ENCODE data around the gene SMG6. TPM values are rescaled to one million over a fixed set of nuclear protein-coding genes. Genes with fewer than 3 reads are reported as not detected.
A peak's percentile ranks its signal among the peaks of the same experiment; 100 is the strongest.

Gene SMG6
- total and polyA plus RNA-seq, 2 of the 4 experiments (the other 2 are of a cell fraction) = 16.3 to 30.3 TPM

GRCh38 chr17:2082003-2082781, 221.4 kb downstream of the SMG6 start (continued):
- no peak for TF ChIP-seq NFE2L2 (IDR thresholded peaks at IDR 0.05; ENCODE audit: low read depth, low read length)
- no peak for TF ChIP-seq MAZ (IDR thresholded peaks at IDR 0.05; ENCODE audit: borderline replicate concordance, low read depth, low read length)
- no peak for TF ChIP-seq POLR2A (IDR thresholded peaks at IDR 0.05; ENCODE audit: low read depth, low read length)

GRCh38 chr17:2081564-2081963, 222.0 kb downstream of the SMG6 start:
- no peak overlapping the region for H3K4me3 ChIP-seq (ENCODE audit: insufficient read depth, low read depth, low read length)
- H3K4me1 ChIP-seq (ENCODE audit: control insufficient read depth, insufficient read depth, low read length) = peaks cover 35% of the 10 kb centered on the region
- H2BK20ac ChIP-seq (ENCODE audit: low read depth, low read length) = peak overlapping the region; percentile 61; the same call in 1 of the 2 replicates
- TF ChIP-seq ELK1 (IDR thresholded peaks at IDR 0.05; ENCODE audit: borderline replicate concordance, low read depth, low read length) (no peak), BHLHE40 (IDR thresholded peaks at IDR 0.05; ENCODE audit: low read depth, low read length) (no peak), RAD21 (IDR thresholded peaks at IDR 0.05; ENCODE audit: low read length) (no peak), CTCF (conservative IDR thresholded peaks at IDR 0.05; ENCODE audit: low read depth, low read length) (no peak), FOS (IDR thresholded peaks at IDR 0.05; ENCODE audit: low read depth, low read length) (no peak), POLR2A (IDR thresholded peaks at IDR 0.05; ENCODE audit: low read depth, low read length) (no peak), CEBPB (IDR thresholded peaks at IDR 0.05; ENCODE audit: low read depth, low read length) (no peak)
- intact Hi-C loops (cut with micrococcal nuclease) (no loop called here), dilution Hi-C loops (cut with HindIII; ENCODE audit: low sequenced_read_pairs, unreplicated experiment) (no loop called here), in situ Hi-C loops (cut with MboI; ENCODE audit: low sequenced_read_pairs) (no loop called here)
- H3K9me1 ChIP-seq (ENCODE audit: insufficient read depth, low read length) = peaks cover 42% of the 10 kb centered on the region
- H2BK120ac ChIP-seq (ENCODE audit: low read depth, low read length) = peak overlapping the region; percentile 72; the same call in 1 of the 2 replicates
- CTCF ChIA-PET = no interaction called here
- peak overlapping the region; percentile 92 for H3K14ac ChIP-seq (replicated peaks; ENCODE audit: low read depth, low read length)
- peak overlapping the region in 1 of 2 experiments; percentile 59; a peak in 2 of 4 replicates for H4K8ac ChIP-seq (ENCODE audit: low read depth in 2 of 2, low read length in 2 of 2)
- H4K5ac ChIP-seq (ENCODE audit: low read depth, low read length) = no peak overlapping the region
- peak overlapping the region; percentile 74; the same call in 1 of the 2 replicates for H3K4ac ChIP-seq (ENCODE audit: low read depth, low read length)
- DNase-seq (peak; percentile 53), ATAC-seq (ENCODE audit: low read depth) (no peak)
- peak overlapping the region; percentile 8; the same call in 1 of the 2 replicates for H3K9ac ChIP-seq (ENCODE audit: low read depth, low read length)
- peaks cover 34% of the 10 kb centered on the region for H3K36me3 ChIP-seq (ENCODE audit: control insufficient read depth, insufficient read depth, low read length)
- peak overlapping the region; percentile 60 for H2AFZ ChIP-seq (replicated peaks; ENCODE audit: low read length, poor library complexity)
- H2AK5ac ChIP-seq (ENCODE audit: low read depth, low read length) = peak overlapping the region; percentile 94; the same call in 1 of the 2 replicates
- peak overlapping the region; percentile 75 for H2AK9ac ChIP-seq (replicated peaks; ENCODE audit: low read depth, low read length, poor library complexity)
- no peaks in the 10 kb centered on the region for H3K9me3 ChIP-seq (ENCODE audit: control insufficient read depth, insufficient read depth, low read length)
- H2BK15ac ChIP-seq (ENCODE audit: low read depth, low read length) = peak overlapping the region; percentile 71; the same call in 1 of the 3 replicates
- no peak overlapping the region for H3K27ac ChIP-seq (ENCODE audit: insufficient read depth, low read length)
- peak overlapping the region; percentile 65; the same call in 1 of the 2 replicates for H4K91ac ChIP-seq (ENCODE audit: insufficient read depth, low read depth, low read length)
- H4K20me1 ChIP-seq (ENCODE audit: insufficient read depth, low read length) = no peaks in the 10 kb centered on the region
- peak overlapping the region; percentile 80 for H2BK5ac ChIP-seq (ENCODE audit: low read depth, low read length, poor library complexity, severe bottlenecking)
- no TSS peak for BruUV-seq (replicated peaks)
- H3K4me2 ChIP-seq (ENCODE audit: low read depth, low read length) = no peak overlapping the region
- no peak overlapping the region for H3K56ac ChIP-seq (ENCODE audit: extremely low read depth, insufficient read depth, low read length)
- peak overlapping the region; percentile 86 for H3K23ac ChIP-seq (ENCODE audit: low read depth, low read length)
- POLR2A ChIA-PET (ENCODE audit: unreplicated experiment) = no interaction called here
- H3K27me3 ChIP-seq (ENCODE audit: control insufficient read depth, insufficient read depth, low read length) = no peaks in the 10 kb centered on the region
- H3K79me1 ChIP-seq (ENCODE audit: low read depth in 1 of 2, low read length in 2 of 2) = peaks cover 0 to 69% of the 10 kb centered on the region in 2 experiments; a peak in 2 of 4 replicates
- 92% methylated on average over 5 of the region's 9 CpGs; no CpG with 5 or more reads in 1 of the 2 experiments for WGBS, 2 experiments (ENCODE audit: extremely low coverage in 2 of 2, insufficient read length in 1 of 2)
- H3K18ac ChIP-seq (ENCODE audit: low read depth, low read length) = no peak overlapping the region
